GM23338 (cell line): ENCODE measurements around the gene HMG20B. TPM values are rescaled to one million over a fixed set of nuclear protein-coding genes. Genes with fewer than 3 reads are reported as not detected.

Source experiments
- ATAC-seq: fragments of 200-7000 bp; cut with Tn5 transposase; 3 replicates; pipeline ENCODE4 v1.9.1; 2020
- DNase-seq: peaks from one replicate; pipeline ENCODE4 v3.0.0-alpha.2; 2015; ENCODE audit warnings: low spot score
- H2AFZ ChIP-seq: fragments of 200-600 bp; sonication (generic); 2 replicates; pipeline ENCODE4 v1.8.0; 2016; ENCODE audit warnings: antibody characterized with exemption, mild to moderate bottlenecking, moderate library complexity
- H3F3A ChIP-seq: fragments of 200-600 bp; sonication (generic); replicated peaks from 2 replicates; pipeline ENCODE4 v1.8.0; 2017; ENCODE audit warnings: antibody characterized with exemption, mixed run types, low read depth
- H3K27ac ChIP-seq: fragments of 200-600 bp; sonication (generic); 2 replicates; pipeline ENCODE4 v1.6.1; 2016; ENCODE audit warnings: low read depth
- H3K27me3 ChIP-seq: fragments of 200-600 bp; sonication (generic); 2 replicates; pipeline ENCODE4 v1.8.0; 2016; ENCODE audit warnings: mild to moderate bottlenecking, mixed run types, moderate library complexity; ENCODE audit not compliant: insufficient read depth
- H3K36me3 ChIP-seq: fragments of 200-600 bp; sonication (generic); 2 replicates; pipeline ENCODE4 v1.8.0; 2016; ENCODE audit warnings: mild to moderate bottlenecking; ENCODE audit not compliant: insufficient read depth
- H3K4me1 ChIP-seq: fragments of 200-600 bp; sonication (generic); 2 replicates; pipeline ENCODE4 v1.8.0; 2016; ENCODE audit warnings: mild to moderate bottlenecking, moderate library complexity; ENCODE audit not compliant: insufficient read depth
- H3K4me2 ChIP-seq: fragments of 200-600 bp; sonication (generic); 2 replicates; pipeline ENCODE4 v1.7.1; 2017; ENCODE audit warnings: mixed run types
- H3K4me3 ChIP-seq: fragments of 200-600 bp; sonication (generic); 2 replicates; pipeline ENCODE4 v1.6.1; 2016; ENCODE audit warnings: mixed run types
- H3K79me2 ChIP-seq: fragments of 200-600 bp; sonication (generic); replicated peaks from 2 replicates; pipeline ENCODE4 v1.8.0; 2017; ENCODE audit warnings: mild to moderate bottlenecking; ENCODE audit not compliant: insufficient read depth
- H3K9me2 ChIP-seq: fragments of 200-600 bp; sonication (generic); 2 replicates; pipeline ENCODE4 v1.8.0; 2017; ENCODE audit not compliant: insufficient read depth
- H4K20me1 ChIP-seq: fragments of 200-600 bp; sonication (generic); replicated peaks from 2 replicates; pipeline ENCODE4 v1.8.0; 2017; ENCODE audit warnings: mild to moderate bottlenecking; ENCODE audit not compliant: insufficient read depth
- H3K27ac Mint-ChIP-seq: 2 replicates; pipeline ENCODE4 v1.8.0; 2020; ENCODE audit warnings: inconsistent platforms, mild to moderate bottlenecking, moderate library complexity, mixed read lengths
- H3K27me3 Mint-ChIP-seq: 3 replicates; pipeline ENCODE4 v1.8.0; 2022; ENCODE audit warnings: low read depth, mild to moderate bottlenecking, moderate library complexity, mixed read lengths, inconsistent platforms; ENCODE audit not compliant: insufficient read depth, poor library complexity
- H3K36me3 Mint-ChIP-seq: 3 replicates; pipeline ENCODE4 v1.8.0; 2021; ENCODE audit warnings: low read depth, mild to moderate bottlenecking, inconsistent platforms, moderate library complexity, mixed read lengths
- H3K4me1 Mint-ChIP-seq: 3 replicates; pipeline ENCODE4 v1.8.0; 2020; ENCODE audit warnings: mild to moderate bottlenecking, inconsistent platforms, mixed read lengths
- H3K4me3 Mint-ChIP-seq: 3 replicates; pipeline ENCODE4 v1.8.0; 2021; ENCODE audit warnings: moderate library complexity, mild to moderate bottlenecking, inconsistent platforms, mixed read lengths
- H3K9me3 Mint-ChIP-seq: 3 replicates; pipeline ENCODE4 v1.8.0; 2020; ENCODE audit warnings: moderate library complexity, mild to moderate bottlenecking, inconsistent platforms, mixed read lengths
- CREB1 ChIP-seq: fragments of 250-450 bp; sonication (Bioruptor Pico); IDR thresholded peaks from 2 replicates; pipeline ENCODE4 v1.5.0; 2020; ENCODE audit warnings: low read depth, mild to moderate bottlenecking, moderate library complexity
- CTCF ChIP-seq, 2 experiments: fragments of 200-600 bp in 1 of 2; sonication (generic) in 1 of 2; conservative IDR thresholded peaks; 2 replicates each; pipeline versions ENCODE4 v1.5.1 to v1.6.1; 2016 to 2017; ENCODE audit warnings: antibody characterized with exemption in 2 of 2, low read depth in 2 of 2, mild to moderate bottlenecking in 2 of 2, moderate library complexity in 1 of 2
- ETS1 ChIP-seq: IDR thresholded peaks from 2 replicates; pipeline ENCODE4 v1.6.1; 2016; ENCODE audit warnings: antibody characterized with exemption
- EZH2 ChIP-seq: fragments of 200-600 bp; sonication (generic); IDR thresholded peaks from one replicate; pipeline ENCODE4 v1.8.0; 2017; ENCODE audit warnings: antibody characterized with exemption, mild to moderate bottlenecking, low read depth; ENCODE audit not compliant: unreplicated experiment
- EZH2phosphoT487 ChIP-seq: fragments of 200-600 bp; sonication (generic); IDR thresholded peaks from one replicate; pipeline ENCODE4 v1.8.1; 2018; ENCODE audit warnings: antibody characterized with exemption; ENCODE audit not compliant: unreplicated experiment
- JUNB ChIP-seq: IDR thresholded peaks from one replicate; pipeline ENCODE4 v1.6.1; 2016; ENCODE audit warnings: antibody characterized with exemption; ENCODE audit not compliant: unreplicated experiment
- NANOG ChIP-seq: IDR thresholded peaks from 2 replicates; pipeline ENCODE4 v1.6.1; 2016; ENCODE audit warnings: antibody characterized with exemption, borderline replicate concordance
- POLR2AphosphoS5 ChIP-seq: IDR thresholded peaks from 2 replicates; pipeline ENCODE4 v1.6.1; 2016; ENCODE audit warnings: antibody characterized with exemption, low read depth
- REST ChIP-seq: IDR thresholded peaks from one replicate; pipeline ENCODE4 v1.6.1; 2018; ENCODE audit warnings: antibody characterized with exemption; ENCODE audit not compliant: unreplicated experiment
- STAT1 ChIP-seq: IDR thresholded peaks from one replicate; pipeline ENCODE4 v1.6.1; 2016; ENCODE audit warnings: antibody characterized with exemption; ENCODE audit not compliant: unreplicated experiment
- ZNF114 ChIP-seq: fragments of 250-450 bp; sonication (Bioruptor Pico); IDR thresholded peaks from 2 replicates; pipeline ENCODE4 v1.5.0; 2020; ENCODE audit warnings: mild to moderate bottlenecking, moderate library complexity
- ZNF331 ChIP-seq: fragments of 250-450 bp; sonication (Bioruptor Pico); IDR thresholded peaks from 2 replicates; pipeline ENCODE4 v1.5.0; 2020; ENCODE audit warnings: low read depth, mild to moderate bottlenecking, moderate library complexity
- ZNF462 ChIP-seq: fragments of 250-450 bp; sonication (Bioruptor Pico); IDR thresholded peaks from 2 replicates; pipeline ENCODE4 v1.5.0; 2020; ENCODE audit warnings: mild to moderate bottlenecking, moderate library complexity
- polyA plus RNA-seq: library from polyadenylated mRNA; unstranded; fragments of >200 nt; fragmentation: Nextera tagmentation; extraction: Ambion mirVana; gene quantifications from 2 replicates; pipeline ENCODE4 v1.2.1, GENCODE V29; 2016
- total RNA-seq: library from RNA; depleted of rRNA; stranded (reverse); fragments of >200 nt; shearing (Covaris generic); gene quantifications from 2 replicates; pipeline ENCODE4 v1.2.3, GENCODE V29; 2014

HMG20B gene
- total and polyA plus RNA-seq, 2 experiments from 2014 or later = 74.1 to 130 TPM

- Histone ChIP-seq H3K36me3 (no peaks in the 10 kb centered on the region), H3K4me3 (no peak overlapping the region), H3K27me3 (no peaks in the 10 kb centered on the region), H4K20me1 (no peaks in the 10 kb centered on the region; the same call in 1 of the 2 replicates), H3K4me2 (no peak overlapping the region), H3F3A (no peaks in the 10 kb centered on the region), H3K27ac (no peak overlapping the region), H2AFZ (no peak overlapping the region), H3K4me1 (no peaks in the 10 kb centered on the region), H3K9me2 (no peaks in the 10 kb centered on the region), H3K79me2 (no peaks in the 10 kb centered on the region)
- DNase-seq = no peak
- no peak overlapping the region for H3K27ac Mint-ChIP-seq
- peaks cover 12% of the 10 kb centered on the region for H3K36me3 Mint-ChIP-seq
- TF ChIP-seq ZNF331 (CRISPR knock-in tag) = no peak
- no peak for TF ChIP-seq POLR2AphosphoS5
- TF ChIP-seq JUNB = no peak
- TF ChIP-seq CREB1 (CRISPR knock-in tag) = no peak
- no peak for TF ChIP-seq EZH2phosphoT487
- no peak for TF ChIP-seq CTCF (conservative IDR thresholded peaks at IDR 0.05; ENCODE audit: low read depth in 2 of 2)
- no peak for TF ChIP-seq ETS1
- no peak for TF ChIP-seq REST
- TF ChIP-seq ZNF114 (CRISPR knock-in tag) = no peak
- no peak for TF ChIP-seq ZNF462
- no peak for TF ChIP-seq STAT1
- TF ChIP-seq EZH2 = no peak
- no peak for TF ChIP-seq NANOG
- no peak for ATAC-seq
- H3K4me3 Mint-ChIP-seq = no peak overlapping the region
- H3K27me3 Mint-ChIP-seq = peaks cover 5% of the 10 kb centered on the region
- H3K4me1 Mint-ChIP-seq = no peaks in the 10 kb centered on the region; the same call in 2 of the 3 replicates
- H3K9me3 Mint-ChIP-seq = no peaks in the 10 kb centered on the region
These were observed 44.7 kb upstream of the HMG20B start for GRCh38 chr19:3528080-3528479.
